ENCODE measurements around the gene RNF149. TPM values are rescaled to one million over a fixed set of nuclear protein-coding genes. Genes with fewer than 3 reads are reported as not detected.

Gene RNF149
- total RNA-seq, 1 experiment from 2014 or later = 40.2 TPM

DNA sequence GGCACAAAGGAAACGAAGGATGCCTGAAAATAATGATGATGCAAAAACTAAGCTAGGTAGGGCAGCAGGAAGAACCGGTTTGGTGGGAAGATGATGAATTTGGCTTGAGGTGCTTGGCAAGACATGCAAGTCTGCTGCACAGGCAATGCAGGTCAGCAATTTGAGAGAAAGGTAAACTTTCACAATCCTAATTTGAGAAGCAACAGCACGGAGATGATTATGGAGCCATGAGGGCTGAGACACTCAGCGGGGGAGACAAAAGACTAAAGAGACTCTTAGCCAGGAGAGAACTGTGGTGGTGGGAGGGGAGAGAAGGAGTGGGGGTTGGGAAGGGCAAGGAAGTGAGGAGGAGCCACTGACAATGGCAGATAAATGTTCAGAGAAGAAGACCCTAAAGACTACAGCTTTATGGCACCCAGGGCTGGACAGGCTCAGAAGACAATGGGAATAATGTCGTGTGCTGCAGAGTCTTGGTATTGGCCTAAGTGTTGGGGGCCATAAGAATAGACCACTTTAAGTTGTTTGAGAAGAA, 19.4 kb upstream of the RNF149 start:
- ChIA-PET CTCF (interaction anchor here (0.9 kb wide), 1 partner anchor 14 kb away, joined by 7 read pairs; no protein-coding TSS in a partner anchor), POLR2A (interaction anchor here (1.1 kb wide), 1 partner anchor 19 kb away, joined by 4 read pairs; the partner anchor contains the start of gene RNF149), RAD21 (ENCODE audit: low non-redundant PET in 1 of 2, low total read pairs in 2 of 2, uncharacterized antibody in 2 of 2, unreplicated experiment in 2 of 2) (no interaction called here)
- no peaks in the 10 kb centered on the region for H4K20me1 ChIP-seq (ENCODE audit: insufficient read depth)
- peak; percentile 67 for DNase-seq (ENCODE audit: low read depth, low spot score)
- no peak overlapping the region for H3K27ac ChIP-seq (ENCODE audit: low read depth, low read length)
- 0 out of 4 replicates have a peak overlapping the region, but pooled peaks of 1 of the 2 experiments have one; percentile 2 for H3K4me3 ChIP-seq (replicated peaks in 1 of 2; ENCODE audit: low read depth in 1 of 2, low read length in 2 of 2)
- no peaks in the 10 kb centered on the region for H3K36me3 ChIP-seq (ENCODE audit: control insufficient read depth in 1 of 2, insufficient read depth in 2 of 2, low read length in 2 of 2)
- H3K9me3 ChIP-seq (ENCODE audit: control insufficient read depth in 1 of 2, insufficient read depth in 1 of 2, low read depth in 1 of 2, low read length in 2 of 2) = peaks cover 0 to 7% of the 10 kb centered on the region in 2 experiments; a peak in 2 of 4 replicates
- peak overlapping the region; percentile 68 for H2AFZ ChIP-seq (ENCODE audit: low read depth, low read length, poor library complexity, severe bottlenecking)
- no peaks in the 10 kb centered on the region for H3K9me2 ChIP-seq (ENCODE audit: insufficient read depth)
- peaks cover 11 to 18% of the 10 kb centered on the region in 2 experiments; a peak in 3 of 4 replicates for H3K4me1 ChIP-seq (ENCODE audit: control insufficient read depth in 1 of 2, insufficient read depth in 2 of 2, low read length in 2 of 2)
- no peaks in the 10 kb centered on the region for H3K27me3 ChIP-seq (ENCODE audit: insufficient read depth, low read length)
- ATAC-seq = peak; percentile 53
- H3K9ac ChIP-seq (ENCODE audit: low read length) = no peak overlapping the region
- peak overlapping the region; percentile 50 for H3K4me2 ChIP-seq (ENCODE audit: low read length)
- intact Hi-C loops (cut with micrococcal nuclease) = no loop called here
- H3K79me2 ChIP-seq (ENCODE audit: insufficient read depth, low read length) = no peaks in the 10 kb centered on the region
- TF ChIP-seq FOSL1 (IDR thresholded peaks at IDR 0.05; ENCODE audit: low read depth) = peak; percentile 32; the same call in 1 of the 2 replicates
- TF ChIP-seq TCF7L2 (IDR thresholded peaks at IDR 0.05; ENCODE audit: borderline replicate concordance, extremely low read depth, insufficient read depth, insufficient read length) = no peak
- TF ChIP-seq EZH2phosphoT487 (IDR thresholded peaks at IDR 0.05; ENCODE audit: borderline replicate concordance) = no peak
- peak; percentile 59; the same call in 1 of the 2 replicates for TF ChIP-seq POLR2AphosphoS5 (IDR thresholded peaks at IDR 0.05; ENCODE audit: low read depth, low read length)
- TF ChIP-seq ELF1 (IDR thresholded peaks at IDR 0.05; ENCODE audit: borderline replicate concordance, low read depth) = no peak
- peak; percentile 64 for TF ChIP-seq JUND (IDR thresholded peaks at IDR 0.05)
- peak; percentile 98 for TF ChIP-seq CBX3 (IDR thresholded peaks at IDR 0.05; ENCODE audit: low read depth)
- TF ChIP-seq YY1 (IDR thresholded peaks at IDR 0.05; ENCODE audit: extremely low read depth, insufficient replicate concordance, low read depth, low read length) = peak; percentile 49
- peak; percentile 76; the same call in 1 of the 2 replicates for TF ChIP-seq SIN3A (IDR thresholded peaks at IDR 0.05; ENCODE audit: low read depth)
- no peak for TF ChIP-seq ZNF274 (IDR thresholded peaks at IDR 0.05; ENCODE audit: low read depth, low read length)
- TF ChIP-seq, protein P1, sequence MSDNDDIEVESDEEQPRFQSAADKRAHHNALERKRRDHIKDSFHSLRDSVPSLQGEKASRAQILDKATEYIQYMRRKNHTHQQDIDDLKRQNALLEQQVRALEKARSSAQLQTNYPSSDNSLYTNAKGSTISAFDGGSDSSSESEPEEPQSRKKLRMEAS (IDR thresholded peaks at IDR 0.05) = peak; percentile 77
- peak; percentile 90 for TF ChIP-seq CEBPB (IDR thresholded peaks at IDR 0.05; ENCODE audit: low read depth)
- TF ChIP-seq, protein P2, sequence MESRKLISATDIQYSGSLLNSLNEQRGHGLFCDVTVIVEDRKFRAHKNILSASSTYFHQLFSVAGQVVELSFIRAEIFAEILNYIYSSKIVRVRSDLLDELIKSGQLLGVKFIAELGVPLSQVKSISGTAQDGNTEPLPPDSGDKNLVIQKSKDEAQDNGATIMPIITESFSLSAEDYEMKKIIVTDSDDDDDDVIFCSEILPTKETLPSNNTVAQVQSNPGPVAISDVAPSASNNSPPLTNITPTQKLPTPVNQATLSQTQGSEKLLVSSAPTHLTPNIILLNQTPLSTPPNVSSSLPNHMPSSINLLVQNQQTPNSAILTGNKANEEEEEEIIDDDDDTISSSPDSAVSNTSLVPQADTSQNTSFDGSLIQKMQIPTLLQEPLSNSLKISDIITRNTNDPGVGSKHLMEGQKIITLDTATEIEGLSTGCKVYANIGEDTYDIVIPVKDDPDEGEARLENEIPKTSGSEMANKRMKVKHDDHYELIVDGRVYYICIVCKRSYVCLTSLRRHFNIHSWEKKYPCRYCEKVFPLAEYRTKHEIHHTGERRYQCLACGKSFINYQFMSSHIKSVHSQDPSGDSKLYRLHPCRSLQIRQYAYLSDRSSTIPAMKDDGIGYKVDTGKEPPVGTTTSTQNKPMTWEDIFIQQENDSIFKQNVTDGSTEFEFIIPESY (IDR thresholded peaks at IDR 0.05; ENCODE audit: extremely low read depth, insufficient replicate concordance, low read length) = no peak
- peak; percentile 95 for TF ChIP-seq SP1 (IDR thresholded peaks at IDR 0.05; ENCODE audit: low read depth)
- TF ChIP-seq, protein P3, sequence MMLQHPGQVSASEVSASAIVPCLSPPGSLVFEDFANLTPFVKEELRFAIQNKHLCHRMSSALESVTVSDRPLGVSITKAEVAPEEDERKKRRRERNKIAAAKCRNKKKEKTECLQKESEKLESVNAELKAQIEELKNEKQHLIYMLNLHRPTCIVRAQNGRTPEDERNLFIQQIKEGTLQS (IDR thresholded peaks at IDR 0.05) = peak; percentile 87
- BruUV-seq (replicated peaks) = no TSS peak

Measured in HCT116 (cell line).